ENCODE measurements around the gene SNX5. TPM values are rescaled to one million over a fixed set of nuclear protein-coding genes. Genes with fewer than 3 reads are reported as not detected.
A peak's percentile ranks its signal among the peaks of the same experiment; 100 is the strongest.

The SNX5 gene
- total and polyA plus RNA-seq, 9 of the 15 experiments (the other 6 are each of a cell fraction or from before 2014, with no cell fraction given) = 53.5 to 276 (median 160) TPM

- intact Hi-C loops (cut with micrococcal nuclease) (no loop called here), in situ Hi-C loops (cut with MboI) (no loop called here)
- H3K9me1 ChIP-seq (ENCODE audit: control insufficient read depth, insufficient read depth, low read length) = no peaks in the 10 kb centered on the region
- no peak for TF ChIP-seq ZNF232 (CRISPR knock-in tag; IDR thresholded peaks at IDR 0.05)
- TF ChIP-seq ARID2 (IDR thresholded peaks at IDR 0.05) = no peak
- TF ChIP-seq TRIM25 (IDR thresholded peaks at IDR 0.05; ENCODE audit: borderline replicate concordance) = no peak
- TF ChIP-seq SMARCC2 (IDR thresholded peaks at IDR 0.05; ENCODE audit: low read depth) = no peak
- no peak for TF ChIP-seq ZNF766 (CRISPR knock-in tag; conservative IDR thresholded peaks at IDR 0.05)
- no peak for TF ChIP-seq SREBF1 (IDR thresholded peaks at IDR 0.05; ENCODE audit: borderline replicate concordance, low read depth, low read length)
- TF ChIP-seq ZNF263 (CRISPR knock-in tag; IDR thresholded peaks at IDR 0.05; ENCODE audit: borderline replicate concordance) = no peak
- no peak for TF ChIP-seq USF2 (CRISPR knock-in tag; IDR thresholded peaks at IDR 0.05)
- no peak for TF ChIP-seq KLF13 (tag; IDR thresholded peaks at IDR 0.05; ENCODE audit: borderline replicate concordance, low read depth)
- TF ChIP-seq TAF9B (IDR thresholded peaks at IDR 0.05; ENCODE audit: partially characterized antibody) = no peak
- no peak for TF ChIP-seq POLR2AphosphoS2 (IDR thresholded peaks at IDR 0.05; ENCODE audit: low read length)
- no peak for TF ChIP-seq BACH1 (tag; IDR thresholded peaks at IDR 0.05)
- TF ChIP-seq NR2F6 (CRISPR knock-in tag; IDR thresholded peaks at IDR 0.05) = no peak
- no peak for TF ChIP-seq MAFF (IDR thresholded peaks at IDR 0.05; ENCODE audit: low read length)
- TF ChIP-seq SMARCB1 (IDR thresholded peaks at IDR 0.05; ENCODE audit: insufficient read length, low read depth) = no peak
- no peak for TF ChIP-seq KDM2B (CRISPR knock-in tag; IDR thresholded peaks at IDR 0.05)
- no peak for TF ChIP-seq SFPQ (IDR thresholded peaks at IDR 0.05; ENCODE audit: low read depth, low read length)
- H3K36me3 ChIP-seq (ENCODE audit: control insufficient read depth, insufficient read depth, low read length) = peaks cover 73% of the 10 kb centered on the region
- peak overlapping the region; percentile 96 for H3K4me2 ChIP-seq (ENCODE audit: insufficient read depth, low read length)
- peak overlapping the region; percentile 100 for H3K27ac ChIP-seq (ENCODE audit: extremely low read depth, low read depth, low read length)
- ATAC-seq = no peak
- peaks cover 21 to 49% of the 10 kb centered on the region in 2 experiments for H3K4me1 ChIP-seq (replicated peaks in 1 of 2; ENCODE audit: control insufficient read depth in 2 of 2, insufficient read depth in 2 of 2, low read length in 2 of 2)
- peak overlapping the region in 1 of 2 experiments; percentile 98; a peak in 2 of 4 replicates for H3K9ac ChIP-seq (ENCODE audit: insufficient read depth in 1 of 2, low read depth in 2 of 2, low read length in 2 of 2)
- BruUV-seq (replicated peaks) = no TSS peak
- peaks cover 27% of the 10 kb centered on the region for H4K20me1 ChIP-seq (replicated peaks; ENCODE audit: control insufficient read depth, insufficient read depth, low read length)
- no peaks in the 10 kb centered on the region for H3K9me3 ChIP-seq (replicated peaks; ENCODE audit: control insufficient read depth, insufficient read depth, low read depth, low read length)
- ChIA-PET POLR2A (interaction anchor here (0.6 kb wide), 1 partner anchor 1218 kb away, joined by 3 read pairs; no protein-coding TSS in a partner anchor), CTCF (ENCODE audit: low intra/inter-chr PET ratio) (no interaction called here)
- no peak for DNase-seq (ENCODE audit: extremely low read depth in 1 of 4, low spot score in 3 of 4)
- H3K4me3 ChIP-seq = peak overlapping the region; percentile 22; the same call in 1 of the 2 replicates
- no CpG with 5 or more reads among the region's 1 CpG for WGBS (ENCODE audit: insufficient coverage, low coverage, missing lambda C conversion rate)
- no peak overlapping the region for H2AFZ ChIP-seq (ENCODE audit: low read depth, low read length)
- no peak for FAIRE-seq
- peaks cover 98% of the 10 kb centered on the region for H3K79me2 ChIP-seq (ENCODE audit: control insufficient read depth, insufficient read depth, low read length)
- no peaks in the 10 kb centered on the region for H3K27me3 ChIP-seq (ENCODE audit: control insufficient read depth in 2 of 2, insufficient read depth in 2 of 2, low read length in 2 of 2)
Observed at GRCh38 chr20:17964073-17964472, 4.5 kb downstream of the SNX5 start.

Measured in K562 (cell line).